Hepatocyte (in vitro differentiated cells): Measurements from ENCODE around the gene LYRM4.

Source experiments
- EZH2phosphoT487 ChIP-seq: fragments of 200-600 bp; sonication (generic); IDR thresholded peaks from one replicate; pipeline ENCODE4 v1.6.1; 2018; ENCODE audit warnings: antibody characterized with exemption, mild to moderate bottlenecking, low read depth, moderate library complexity; ENCODE audit not compliant: unreplicated experiment, severe bottlenecking
- TF ChIP-seq, protein P1 (sequence below): fragments of 200-600 bp; sonication (generic); IDR thresholded peaks from 2 replicates; pipeline ENCODE4 v1.5.1; 2016; ENCODE audit warnings: antibody characterized with exemption, mild to moderate bottlenecking; ENCODE audit not compliant: poor library complexity

GRCh38 chr6:5179917-5180316 lies 80.8 kb downstream of the LYRM4 start:
- TF ChIP-seq, protein P1, sequence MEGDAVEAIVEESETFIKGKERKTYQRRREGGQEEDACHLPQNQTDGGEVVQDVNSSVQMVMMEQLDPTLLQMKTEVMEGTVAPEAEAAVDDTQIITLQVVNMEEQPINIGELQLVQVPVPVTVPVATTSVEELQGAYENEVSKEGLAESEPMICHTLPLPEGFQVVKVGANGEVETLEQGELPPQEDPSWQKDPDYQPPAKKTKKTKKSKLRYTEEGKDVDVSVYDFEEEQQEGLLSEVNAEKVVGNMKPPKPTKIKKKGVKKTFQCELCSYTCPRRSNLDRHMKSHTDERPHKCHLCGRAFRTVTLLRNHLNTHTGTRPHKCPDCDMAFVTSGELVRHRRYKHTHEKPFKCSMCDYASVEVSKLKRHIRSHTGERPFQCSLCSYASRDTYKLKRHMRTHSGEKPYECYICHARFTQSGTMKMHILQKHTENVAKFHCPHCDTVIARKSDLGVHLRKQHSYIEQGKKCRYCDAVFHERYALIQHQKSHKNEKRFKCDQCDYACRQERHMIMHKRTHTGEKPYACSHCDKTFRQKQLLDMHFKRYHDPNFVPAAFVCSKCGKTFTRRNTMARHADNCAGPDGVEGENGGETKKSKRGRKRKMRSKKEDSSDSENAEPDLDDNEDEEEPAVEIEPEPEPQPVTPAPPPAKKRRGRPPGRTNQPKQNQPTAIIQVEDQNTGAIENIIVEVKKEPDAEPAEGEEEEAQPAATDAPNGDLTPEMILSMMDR: no peak
- no peak for TF ChIP-seq EZH2phosphoT487
